B cell (primary cell): Measurements from ENCODE around the gene ST6GALNAC3. TPM values are rescaled to one million over a fixed set of nuclear protein-coding genes. Genes with fewer than 3 reads are reported as not detected.

Experiments used
- ATAC-seq: fragments of 200-7000 bp; cut with Tn5 transposase; one replicate; pipeline ENCODE4 v1.10.0; 2021; ENCODE audit warnings: low read depth, mild to moderate bottlenecking, moderate number of reproducible peaks, moderate library complexity
- CTCF ChIA-PET: fragments of 350-600 bp; sonication (Branson Sonifier 250); formaldehyde crosslinking; loops from one replicate; lab custom pipeline; 2021; ENCODE audit warnings: antibody characterized with exemption, inconsistent platforms; lab: Charles Lee
- POLR2A ChIA-PET: fragments of 350-600 bp; sonication (Branson Sonifier 250); formaldehyde crosslinking; loops from one replicate; lab custom pipeline; 2021; ENCODE audit warnings: antibody characterized with exemption; lab: Charles Lee
- DNase-seq: peaks from one replicate; pipeline ENCODE4 v3.0.0; 2013
- H2AFZ ChIP-seq: 2 replicates; pipeline ENCODE4 v1.6.1; 2012; ENCODE audit warnings: mild to moderate bottlenecking, low read depth, low read length; ENCODE audit not compliant: insufficient read depth, poor library complexity, severe bottlenecking
- H3K27ac ChIP-seq, 2 donors: 1 replicate in 1 of 2; 2 replicates in 1 of 2; pipeline ENCODE4 v1.5.1; 2012 to 2013; ENCODE audit warnings: low read length in 2 of 2, mild to moderate bottlenecking in 2 of 2, moderate library complexity in 1 of 2
- H3K27me3 ChIP-seq, 4 experiments: fragments of 200-600 bp in 1 of 4; sonication (generic) in 1 of 4; replicated peaks in 1 of 4; 1 replicate in 2 of 4; 2 replicates in 2 of 4; pipeline versions ENCODE4 v1.6.1 to v1.7.0; 2013 to 2016; ENCODE audit warnings: low read length in 3 of 4, mild to moderate bottlenecking in 2 of 4, mixed read lengths in 1 of 4, moderate library complexity in 1 of 4; ENCODE audit not compliant: insufficient read depth in 4 of 4, control insufficient read depth in 3 of 4; ENCODE audit errors: control extremely low read depth in 1 of 4
- H3K36me3 ChIP-seq, 2 experiments: replicated peaks in 1 of 2; 1 replicate in 1 of 2; 2 replicates in 1 of 2; pipeline versions ENCODE4 v1.6.1 to v1.7.1; 2013; ENCODE audit warnings: low read length in 1 of 2; ENCODE audit not compliant: insufficient read depth in 2 of 2, control insufficient read depth in 1 of 2; ENCODE audit errors: control extremely low read depth in 1 of 2, extremely low read depth in 1 of 2
- H3K4me1 ChIP-seq, 2 donors: fragments of 200-600 bp in 1 of 2; sonication (generic) in 1 of 2; 1 replicate in 1 of 2; 2 replicates in 1 of 2; pipeline versions ENCODE4 v1.5.1 to v1.6.1; 2013 to 2017; ENCODE audit warnings: low read length in 2 of 2; ENCODE audit not compliant: control insufficient read depth in 2 of 2, insufficient read depth in 2 of 2
- H3K4me2 ChIP-seq: replicated peaks from 2 replicates; pipeline ENCODE3; 2012; ENCODE audit warnings: mild to moderate bottlenecking, low read depth, low read length; ENCODE audit not compliant: poor library complexity, severe bottlenecking
- H3K4me3 ChIP-seq, 5 experiments: fragments of 200-600 bp in 1 of 5; sonication (generic) in 1 of 5; 1 replicate in 3 of 5; 2 replicates in 2 of 5; pipeline versions ENCODE4 v1.5.1 to v1.7.0; 2011 to 2016; ENCODE audit warnings: low read length in 4 of 5, mild to moderate bottlenecking in 4 of 5, low read depth in 2 of 5, control low read depth in 1 of 5, moderate library complexity in 1 of 5; ENCODE audit not compliant: insufficient read depth in 1 of 5; ENCODE audit errors: control extremely low read depth in 1 of 5, extremely low read depth in 1 of 5
- H3K79me2 ChIP-seq: fragments of 200-600 bp; sonication (generic); one replicate; pipeline ENCODE4 v1.6.0; 2016; ENCODE audit warnings: low read length; ENCODE audit not compliant: control insufficient read depth, insufficient read depth
- H3K9ac ChIP-seq: fragments of 200-600 bp; sonication (generic); 2 replicates; pipeline ENCODE4 v1.6.1; 2017; ENCODE audit warnings: mild to moderate bottlenecking, low read length, moderate library complexity
- H3K9me3 ChIP-seq, 3 donors: one replicate each; pipeline versions ENCODE4 v1.6.1 to v1.7.1; 2013; ENCODE audit warnings: low read length in 2 of 3; ENCODE audit not compliant: control insufficient read depth in 2 of 3, insufficient read depth in 1 of 3; ENCODE audit errors: control extremely low read depth in 1 of 3
- H4K20me1 ChIP-seq: 2 replicates; pipeline ENCODE4 v1.6.0; 2012; ENCODE audit warnings: mild to moderate bottlenecking, low read length; ENCODE audit not compliant: insufficient read depth, control insufficient read depth, poor library complexity, severe bottlenecking
- H3K27ac Mint-ChIP-seq: one replicate; pipeline ENCODE4 v1.8.0; 2021; ENCODE audit warnings: mixed read lengths
- H3K27me3 Mint-ChIP-seq: one replicate; pipeline ENCODE4 v1.8.0; 2021; ENCODE audit warnings: mixed read lengths
- H3K4me1 Mint-ChIP-seq: one replicate; pipeline ENCODE4 v1.8.0; 2021; ENCODE audit warnings: mixed read lengths
- H3K4me3 Mint-ChIP-seq: one replicate; pipeline ENCODE4 v1.8.0; 2021; ENCODE audit warnings: mixed read lengths
- H3K9me3 Mint-ChIP-seq: one replicate; pipeline ENCODE4 v1.8.0; 2022; ENCODE audit warnings: mixed read lengths; ENCODE audit not compliant: insufficient read depth
- CTCF ChIP-seq: fragments of 200-600 bp; IDR thresholded peaks from one replicate; pipeline ENCODE4 v1.8.0; 2022; ENCODE audit warnings: antibody characterized with exemption, mild to moderate bottlenecking
- EZH2 ChIP-seq: IDR thresholded peaks from 2 replicates; pipeline ENCODE4 v1.6.1; 2012; ENCODE audit warnings: borderline replicate concordance, low read depth, mild to moderate bottlenecking, moderate library complexity, low read length; ENCODE audit not compliant: insufficient read depth, poor library complexity, severe bottlenecking
- WGBS: methylation state at CpG from one replicate; pipeline ENCODE4 v1.1.5; 2013; ENCODE audit warnings: missing lambda C conversion rate; ENCODE audit not compliant: insufficient coverage; 5-methylcytosine and 5-hydroxymethylcytosine counted together
- intact Hi-C: fragments of 100-400 bp; cut with micrococcal nuclease; formaldehyde crosslinking; loops from one replicate; pipeline ENCODE4 v1.10.0; 2022
- polyA minus RNA-seq: library from RNA; depleted of rRNA, polyadenylated mRNA; stranded (reverse); fragments of >200 nt; gene quantifications from 2 replicates; pipeline ENCODE4 v1.2.3, GENCODE V29; 2012
- polyA plus RNA-seq: library from polyadenylated mRNA; depleted of rRNA; stranded (reverse); fragments of >200 nt; gene quantifications from 2 replicates; pipeline ENCODE4 v1.2.3, GENCODE V29; 2012
- total RNA-seq, 2 donors: library from RNA; stranded (reverse); fragments of 120-200 nt in 1 of 2; gene quantifications; 1 replicate in 1 of 2; 2 replicates in 1 of 2; pipeline versions ENCODE4 v1.2.3 to v1.2.4, GENCODE V29; 2013 to 2022

The ST6GALNAC3 gene
- total RNA-seq, result 13.4 and 17.3 TPM in 2 replicates
- 13.2 TPM for total RNA-seq (2013)
- polyA plus RNA-seq, result 3.0 and 4.8 TPM in 2 replicates
- 5.3 and 9.2 TPM in 2 replicates for polyA minus RNA-seq

DNA sequence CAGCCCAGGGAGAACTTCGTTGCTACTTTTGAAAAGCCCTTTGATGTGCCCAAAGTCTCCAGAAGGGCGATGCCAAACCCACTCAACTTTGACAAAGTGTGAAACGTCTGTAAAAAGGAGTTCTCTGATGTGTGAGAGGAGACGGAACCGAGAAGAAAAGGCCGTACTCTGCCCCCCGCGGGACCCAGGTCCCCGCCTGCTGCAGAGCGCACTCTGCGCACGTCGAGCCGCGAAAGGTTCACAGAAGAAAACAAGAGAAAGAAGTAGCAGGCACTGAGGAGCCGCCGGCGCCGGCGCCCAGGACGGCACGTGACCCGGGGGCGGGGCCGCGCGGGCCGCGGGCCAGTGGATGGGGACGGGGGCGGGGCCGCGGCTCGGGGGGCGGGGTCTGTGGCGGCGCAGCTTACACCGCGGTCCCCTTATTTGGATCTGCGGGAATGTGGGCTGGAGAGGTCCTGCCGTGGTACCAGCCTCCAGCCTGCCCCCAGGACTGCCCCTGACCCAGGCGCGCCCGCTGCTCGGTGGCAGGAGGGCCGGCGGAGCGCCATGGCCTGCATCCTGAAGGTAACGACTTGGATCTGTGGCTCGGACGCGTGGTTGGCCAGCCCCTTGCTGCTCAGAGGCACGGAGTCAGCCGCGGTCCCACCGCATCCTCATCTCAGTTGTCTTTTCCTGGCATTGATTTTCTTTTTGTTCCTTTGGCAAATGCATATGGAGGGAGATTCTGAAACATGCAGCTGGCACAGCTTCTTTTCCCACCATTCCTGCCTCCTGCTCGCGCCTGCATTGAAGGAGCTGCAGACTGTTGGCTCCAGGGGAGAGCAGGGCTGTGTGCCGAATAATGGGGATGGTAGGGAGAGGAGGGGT, at the start of gene ST6GALNAC3:
Gene ST6GALNAC3 (plus strand): TSS at position 426 of the 867 bp plus-strand sequence.
- CTCF ChIA-PET, result no interaction called here
- H3K4me3 Mint-ChIP-seq, result peak within 1 kb of the TSS; percentile 90
- WGBS, result 5% methylated on average over 48 of the region's 59 CpGs
- intact Hi-C loops, result loop anchor here (1.0 to 5.0 kb wide), 2 partner anchors 288 to 347 kb away; partner anchors contain the start of gene RABGGTB
- H3K4me1 Mint-ChIP-seq, result peaks cover 34% of the 10 kb centered on the region
- Histone ChIP-seq H3K27me3 (no peaks in the 10 kb centered on the region), H3K9me3 (peaks cover 0 to 5% (median 0%) of the 10 kb centered on the region in 3 donors), H3K27ac (peak within 1 kb of the TSS; percentile 66 to 75), H4K20me1 (no peaks in the 10 kb centered on the region), H2AFZ (peak within 1 kb of the TSS; percentile 90), H3K79me2 (peaks cover 23% of the 10 kb centered on the region), H3K36me3 (no peaks in the 10 kb centered on the region), H3K4me1 (peaks cover 20 to 21% of the 10 kb centered on the region in 2 donors), H3K4me2 (peak within 1 kb of the TSS; percentile 83), H3K4me3 (peak within 1 kb of the TSS; percentile 80 to 86 (median 84)), H3K9ac (peak within 1 kb of the TSS; percentile 81)
- ATAC-seq (peak; percentile 80), DNase-seq (peak; percentile 87)
- POLR2A ChIA-PET, result no interaction called here
- peaks cover 10% of the 10 kb centered on the region for H3K27me3 Mint-ChIP-seq
- no peaks in the 10 kb centered on the region for H3K9me3 Mint-ChIP-seq
- TF ChIP-seq EZH2 (no peak), CTCF (no peak)
- peak within 1 kb of the TSS; percentile 87 for H3K27ac Mint-ChIP-seq

- ChIA-PET POLR2A (no interaction called here), CTCF (no interaction called here)
- no peak overlapping the region for H2AFZ ChIP-seq
Measured at GRCh38 chr1:76027341-76027740, 47.2 kb upstream of the ST6GALNAC3 start.

More at GRCh38 chr1:76027341-76027740, 47.2 kb upstream of the ST6GALNAC3 start:
- TF ChIP-seq CTCF, result no peak
- TF ChIP-seq EZH2, result no peak
- H3K4me1 ChIP-seq, result no peaks in the 10 kb centered on the region
- H3K27me3 ChIP-seq, result peaks cover 0 to 5% (median 1%) of the 10 kb centered on the region in 4 experiments
- no peak overlapping the region for H3K9ac ChIP-seq
- H3K4me2 ChIP-seq, result no peak overlapping the region
- intact Hi-C loops, result no loop called here
- H3K4me3 ChIP-seq, result no peak overlapping the region
- H3K36me3 ChIP-seq, result no peaks in the 10 kb centered on the region
- Mint-ChIP-seq H3K9me3 (no peaks in the 10 kb centered on the region), H3K27ac (no peak overlapping the region), H3K27me3 (peaks cover 16% of the 10 kb centered on the region), H3K4me3 (no peak overlapping the region), H3K4me1 (no peaks in the 10 kb centered on the region)
- 93% methylated on average over 3 of the region's 4 CpGs for WGBS
- no peak overlapping the region for H3K27ac ChIP-seq
- ATAC-seq (no peak), DNase-seq (no peak)
- no peaks in the 10 kb centered on the region for H4K20me1 ChIP-seq
- no peaks in the 10 kb centered on the region for H3K79me2 ChIP-seq
- no peaks in the 10 kb centered on the region for H3K9me3 ChIP-seq
